ENCODE results near the gene TRERF1. TPM values are rescaled to one million over a fixed set of nuclear protein-coding genes. Genes with fewer than 3 reads are reported as not detected.

TRERF1 gene, protein sequence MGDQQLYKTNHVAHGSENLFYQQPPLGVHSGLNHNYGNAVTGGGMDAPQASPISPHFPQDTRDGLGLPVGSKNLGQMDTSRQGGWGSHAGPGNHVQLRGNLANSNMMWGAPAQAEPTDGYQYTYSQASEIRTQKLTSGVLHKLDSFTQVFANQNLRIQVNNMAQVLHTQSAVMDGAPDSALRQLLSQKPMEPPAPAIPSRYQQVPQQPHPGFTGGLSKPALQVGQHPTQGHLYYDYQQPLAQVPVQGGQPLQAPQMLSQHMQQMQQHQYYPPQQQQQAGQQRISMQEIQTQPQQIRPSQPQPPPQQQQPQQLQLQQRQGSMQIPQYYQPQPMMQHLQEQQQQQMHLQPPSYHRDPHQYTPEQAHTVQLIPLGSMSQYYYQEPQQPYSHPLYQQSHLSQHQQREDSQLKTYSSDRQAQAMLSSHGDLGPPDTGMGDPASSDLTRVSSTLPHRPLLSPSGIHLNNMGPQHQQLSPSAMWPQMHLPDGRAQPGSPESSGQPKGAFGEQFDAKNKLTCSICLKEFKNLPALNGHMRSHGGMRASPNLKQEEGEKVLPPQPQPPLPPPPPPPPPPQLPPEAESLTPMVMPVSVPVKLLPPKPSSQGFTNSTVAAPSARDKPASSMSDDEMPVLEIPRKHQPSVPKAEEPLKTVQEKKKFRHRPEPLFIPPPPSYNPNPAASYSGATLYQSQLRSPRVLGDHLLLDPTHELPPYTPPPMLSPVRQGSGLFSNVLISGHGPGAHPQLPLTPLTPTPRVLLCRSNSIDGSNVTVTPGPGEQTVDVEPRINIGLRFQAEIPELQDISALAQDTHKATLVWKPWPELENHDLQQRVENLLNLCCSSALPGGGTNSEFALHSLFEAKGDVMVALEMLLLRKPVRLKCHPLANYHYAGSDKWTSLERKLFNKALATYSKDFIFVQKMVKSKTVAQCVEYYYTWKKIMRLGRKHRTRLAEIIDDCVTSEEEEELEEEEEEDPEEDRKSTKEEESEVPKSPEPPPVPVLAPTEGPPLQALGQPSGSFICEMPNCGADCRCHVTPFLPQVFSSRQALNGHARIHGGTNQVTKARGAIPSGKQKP (N-terminal part only)
- 1.7 and 9.3 TPM in 2 replicates for total RNA-seq

GRCh38 chr6:42451333-42452170 is at the start of gene TRERF1:
Gene TRERF1 (minus strand): TSS chr6:42451926. CDS start chr6:42269590, 182,336 bp downstream.

GRCh38 chr6:42217519-42218367 is 234.0 kb downstream of the TRERF1 start, which contains the start of gene MRPS10:
Gene MRPS10 (minus strand): TSS chr6:42217861. CDS start chr6:42217849, 12 bp downstream.

Other genes starting within 250 kb of the TRERF1 start
- 71.3 and 91.2 TPM in 2 replicates for gene MRPS10, start 234.1 kb downstream of the TRERF1 start, total RNA-seq
- gene UBR2, start 112.1 kb upstream of the TRERF1 start, total RNA-seq: 27.7 and 38.0 TPM in 2 replicates

Measured in nasal cavity respiratory epithelium epithelial cell of viscerocranial mucosa (primary cell).